Tibial artery (tissue), 4 donors: Measurements from ENCODE around the gene CSRP1.

Experiments used
- DNase-seq, 2 donors: peaks; one replicate each; pipeline ENCODE4 v3.0.0-alpha.2; 2019
- H3K27ac ChIP-seq, 2 donors: fragments of 200-600 bp; sonication (generic) in 1 of 2; 1 replicate in 1 of 2; 2 replicates in 1 of 2; pipeline ENCODE4 v1.5.1; 2018 to 2019; ENCODE audit warnings: mild to moderate bottlenecking in 1 of 2
- H3K27me3 ChIP-seq, 2 donors: fragments of 200-600 bp; sonication (generic) in 1 of 2; one replicate each; pipeline versions ENCODE4 v1.5.1 to v1.6.0; 2016 to 2019
- H3K36me3 ChIP-seq, 3 donors: fragments of 200-600 bp; sonication (generic) in 2 of 3; one replicate each; pipeline ENCODE4 v1.5.1; 2016 to 2019; ENCODE audit warnings: mild to moderate bottlenecking in 2 of 3
- H3K4me1 ChIP-seq, 4 donors: fragments of 200-600 bp; sonication (generic) in 2 of 4; 1 replicate in 3 of 4; 2 replicates in 1 of 4; pipeline ENCODE4 v1.5.1; 2016 to 2019
- H3K4me3 ChIP-seq, 2 donors: fragments of 200-600 bp; sonication (generic) in 1 of 2; 1 replicate in 1 of 2; 2 replicates in 1 of 2; pipeline ENCODE4 v1.5.1; 2018 to 2019; ENCODE audit warnings: mild to moderate bottlenecking in 2 of 2
- H3K9me3 ChIP-seq, 3 donors: fragments of 200-600 bp; sonication (generic) in 1 of 3; one replicate each; pipeline ENCODE4 v1.5.1; 2016 to 2019
- intact Hi-C: fragments of 100-400 bp; cut with DNase I; formaldehyde crosslinking; loops from one replicate; pipeline ENCODE4 v1.15.0; 2023; ENCODE audit warnings: low total_unique reads
- TF ChIP-seq, protein P1 (sequence below), 2 experiments: fragments of 200-600 bp in 1 of 2; fragments of 450-650 bp in 1 of 2; IDR thresholded peaks; one replicate each; pipeline ENCODE4 v1.5.1; 2017 to 2019; ENCODE audit warnings: antibody characterized with exemption in 2 of 2, mild to moderate bottlenecking in 1 of 2, moderate library complexity in 1 of 2

The CSRP1 gene

DNA sequence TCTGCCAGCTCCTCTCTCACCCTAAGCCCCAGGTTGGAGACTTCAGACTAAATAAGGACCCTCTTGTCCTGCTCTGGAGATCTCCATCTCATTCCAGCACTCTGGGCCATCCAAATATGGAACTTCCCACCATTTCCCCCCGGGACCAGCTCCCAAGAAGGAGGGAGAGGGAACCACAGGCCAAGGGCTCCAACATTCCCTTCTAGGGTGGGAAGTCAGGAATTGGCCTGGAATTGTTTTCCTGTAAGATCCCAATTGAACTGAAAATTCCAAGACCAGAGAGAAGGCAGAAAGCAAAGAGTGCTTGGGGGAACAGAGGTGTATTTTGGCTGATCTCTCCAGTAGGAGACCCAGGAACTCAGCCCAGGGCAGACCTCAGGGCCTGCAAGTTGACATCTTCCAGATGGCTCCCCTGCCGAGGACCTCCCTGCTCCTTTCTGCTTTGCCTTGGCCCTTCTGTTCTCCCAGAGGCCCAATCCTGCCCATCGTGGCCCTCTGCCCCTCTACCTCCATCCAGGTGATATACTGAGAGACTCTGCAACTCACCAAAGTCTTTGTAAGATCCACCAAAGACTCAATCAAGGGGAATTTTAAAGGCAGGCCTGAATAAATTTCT is 14.9 kb downstream of the CSRP1 start:
- Histone ChIP-seq H3K36me3 (peaks cover 66 to 80% (median 76%) of the 10 kb centered on the region in 3 donors), H3K27ac (peak overlapping the region; percentile 93 to 97), H3K9me3 (no peaks in the 10 kb centered on the region), H3K4me1 (peaks cover 8 to 100% (median 96%) of the 10 kb centered on the region in 4 donors), H3K4me3 (no peak overlapping the region), H3K27me3 (no peaks in the 10 kb centered on the region)
- DNase-seq = no peak
- intact Hi-C loops = no loop called here
- TF ChIP-seq, protein P1, sequence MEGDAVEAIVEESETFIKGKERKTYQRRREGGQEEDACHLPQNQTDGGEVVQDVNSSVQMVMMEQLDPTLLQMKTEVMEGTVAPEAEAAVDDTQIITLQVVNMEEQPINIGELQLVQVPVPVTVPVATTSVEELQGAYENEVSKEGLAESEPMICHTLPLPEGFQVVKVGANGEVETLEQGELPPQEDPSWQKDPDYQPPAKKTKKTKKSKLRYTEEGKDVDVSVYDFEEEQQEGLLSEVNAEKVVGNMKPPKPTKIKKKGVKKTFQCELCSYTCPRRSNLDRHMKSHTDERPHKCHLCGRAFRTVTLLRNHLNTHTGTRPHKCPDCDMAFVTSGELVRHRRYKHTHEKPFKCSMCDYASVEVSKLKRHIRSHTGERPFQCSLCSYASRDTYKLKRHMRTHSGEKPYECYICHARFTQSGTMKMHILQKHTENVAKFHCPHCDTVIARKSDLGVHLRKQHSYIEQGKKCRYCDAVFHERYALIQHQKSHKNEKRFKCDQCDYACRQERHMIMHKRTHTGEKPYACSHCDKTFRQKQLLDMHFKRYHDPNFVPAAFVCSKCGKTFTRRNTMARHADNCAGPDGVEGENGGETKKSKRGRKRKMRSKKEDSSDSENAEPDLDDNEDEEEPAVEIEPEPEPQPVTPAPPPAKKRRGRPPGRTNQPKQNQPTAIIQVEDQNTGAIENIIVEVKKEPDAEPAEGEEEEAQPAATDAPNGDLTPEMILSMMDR (IDR thresholded peaks at IDR 0.05) = no peak

DNA sequence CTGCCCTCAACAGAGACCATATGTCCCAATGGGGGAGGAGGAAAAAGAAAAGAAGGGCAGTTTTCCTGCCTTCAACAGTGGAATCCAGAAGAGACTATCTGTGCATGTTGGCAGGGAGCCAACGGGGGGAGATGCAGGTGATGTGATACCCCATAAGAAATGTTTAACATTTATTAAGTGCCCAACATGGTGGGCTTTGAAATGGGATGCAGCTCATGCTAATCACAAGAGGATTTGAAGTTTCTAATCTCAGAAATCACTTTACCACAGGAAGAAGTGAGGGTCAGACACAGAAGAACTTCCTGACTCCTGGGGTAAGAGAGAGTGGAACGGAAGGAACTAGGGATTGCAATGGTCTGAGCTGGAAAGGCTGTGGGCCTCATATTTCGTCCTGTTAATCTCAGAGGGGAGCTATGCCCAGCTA is 16.2 kb downstream of the CSRP1 start:
- H3K27ac ChIP-seq = peak overlapping the region; percentile 93 to 97

DNA sequence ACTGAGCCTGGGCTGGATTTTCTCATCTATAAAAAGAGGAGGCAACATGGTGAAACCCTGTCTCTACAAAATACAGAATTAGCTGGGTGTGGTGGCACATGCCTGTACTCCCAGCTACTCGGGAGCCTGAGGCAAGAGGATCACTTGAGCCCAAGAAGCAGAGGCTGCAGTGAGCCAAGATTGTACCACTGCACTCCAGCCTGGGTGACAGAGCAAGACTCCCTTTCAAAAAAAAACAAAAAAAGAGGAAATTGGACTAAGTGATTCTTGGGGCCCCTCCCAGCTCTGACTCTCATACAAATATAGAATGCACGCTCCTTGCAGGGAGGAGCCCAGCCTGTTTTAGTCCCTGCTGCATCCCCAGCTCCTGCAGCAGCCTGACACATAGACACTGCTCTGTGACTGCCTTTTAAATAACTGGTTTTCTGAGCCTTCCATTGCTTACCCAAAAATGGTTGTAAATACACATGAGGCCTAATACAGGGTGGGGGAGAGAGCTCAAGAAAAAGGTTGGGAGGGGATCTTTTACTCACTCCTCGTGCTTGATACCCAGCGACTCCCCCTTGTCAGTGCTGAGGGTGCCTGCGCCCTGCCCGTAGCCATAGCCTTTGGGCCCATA is 17.2 kb downstream of the CSRP1 start:
- no peak for DNase-seq
- intact Hi-C loops = no loop called here
- no peak overlapping the region for H3K4me3 ChIP-seq
- H3K4me1 ChIP-seq = peaks cover 8 to 97% (median 93%) of the 10 kb centered on the region in 4 donors
- no peaks in the 10 kb centered on the region for H3K27me3 ChIP-seq
- peak overlapping the region; percentile 93 to 97 for H3K27ac ChIP-seq
- peaks cover 77 to 93% (median 88%) of the 10 kb centered on the region in 3 donors for H3K36me3 ChIP-seq
- TF ChIP-seq, protein P1 (IDR thresholded peaks at IDR 0.05) = no peak
- H3K9me3 ChIP-seq = no peaks in the 10 kb centered on the region

More for the DNA sequence above, 16.2 kb downstream of the CSRP1 start:
- TF ChIP-seq, protein P1 (IDR thresholded peaks at IDR 0.05) = no peak
- H3K4me3 ChIP-seq = no peak overlapping the region
- no peaks in the 10 kb centered on the region for H3K9me3 ChIP-seq
- peaks cover 77 to 93% (median 88%) of the 10 kb centered on the region in 3 donors for H3K36me3 ChIP-seq
- intact Hi-C loops = no loop called here
- DNase-seq = no peak
- H3K4me1 ChIP-seq = peaks cover 8 to 100% (median 98%) of the 10 kb centered on the region in 4 donors
- no peaks in the 10 kb centered on the region for H3K27me3 ChIP-seq

DNA sequence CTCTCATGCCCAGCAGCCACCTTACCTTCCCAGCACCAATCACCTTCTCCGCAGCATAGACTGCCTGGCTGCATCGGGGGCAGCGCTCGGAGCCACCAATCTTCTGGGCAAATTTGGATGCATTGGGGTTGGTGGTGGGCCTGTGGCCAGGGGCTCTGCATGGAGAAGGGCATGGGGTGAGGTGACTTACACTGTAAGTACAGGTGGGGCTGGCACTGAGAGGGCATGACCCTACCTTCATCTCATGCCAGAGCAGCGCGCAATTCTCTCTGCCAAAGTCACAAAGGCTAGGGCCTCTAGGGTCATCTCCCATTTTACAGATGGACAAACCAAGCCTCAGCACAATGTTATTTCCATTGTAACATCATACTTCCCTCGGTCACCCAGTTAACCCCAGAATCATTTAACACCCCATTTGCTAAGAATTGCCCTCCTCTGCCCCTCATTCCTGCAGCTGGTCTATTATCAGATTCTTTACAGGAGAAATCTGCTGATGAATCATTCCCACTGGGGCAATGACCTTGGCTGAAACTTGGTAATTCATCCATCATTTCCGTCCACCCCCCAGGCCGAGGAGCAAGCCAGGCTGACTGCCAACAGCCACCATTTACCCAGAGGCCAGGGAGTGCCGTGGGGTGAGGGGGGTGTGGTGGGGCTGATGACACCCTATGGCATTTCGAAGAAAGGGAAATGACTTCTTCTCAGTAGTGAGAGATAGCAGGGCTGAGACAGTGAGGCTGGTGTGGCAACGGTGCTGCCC is 17.9 kb downstream of the CSRP1 start:
- Histone ChIP-seq H3K4me3 (no peak overlapping the region), H3K27ac (peak overlapping the region; percentile 93 to 97), H3K9me3 (no peaks in the 10 kb centered on the region), H3K4me1 (peaks cover 2 to 90% (median 86%) of the 10 kb centered on the region in 4 donors), H3K36me3 (peaks cover 77 to 93% (median 88%) of the 10 kb centered on the region in 3 donors), H3K27me3 (no peaks in the 10 kb centered on the region)
- intact Hi-C loops = no loop called here
- peak; percentile 83 to 85 for DNase-seq
- TF ChIP-seq, protein P1 (IDR thresholded peaks at IDR 0.05) = no peak

DNA sequence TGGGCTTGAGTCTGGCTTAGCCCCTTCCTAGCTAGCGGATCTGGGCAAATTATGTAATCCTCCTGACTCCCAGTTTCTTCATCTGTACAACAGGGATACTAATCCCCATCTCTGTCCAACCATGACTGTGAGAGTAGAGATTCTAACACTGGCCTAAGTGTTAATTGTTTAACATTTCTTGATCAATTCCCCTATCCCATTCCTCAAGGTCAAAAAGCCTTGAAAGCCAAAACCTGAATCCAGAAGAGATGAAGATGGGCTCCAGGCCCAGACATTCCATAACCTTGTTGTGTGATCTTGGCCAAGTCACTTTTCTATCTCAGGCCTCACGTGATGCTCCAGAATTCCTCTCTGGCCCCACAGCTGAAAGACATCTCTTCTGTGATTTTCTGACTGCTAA is 19.2 kb downstream of the CSRP1 start:
- H3K4me1 ChIP-seq = peaks cover 0 to 79% (median 74%) of the 10 kb centered on the region in 4 donors
- H3K27ac ChIP-seq = peak overlapping the region; percentile 93 to 97
- intact Hi-C loops = no loop called here
- H3K27me3 ChIP-seq = no peaks in the 10 kb centered on the region
- H3K36me3 ChIP-seq = peaks cover 74 to 88% (median 84%) of the 10 kb centered on the region in 3 donors
- no peak overlapping the region for H3K4me3 ChIP-seq
- TF ChIP-seq, protein P1 (IDR thresholded peaks at IDR 0.05) = no peak
- no peaks in the 10 kb centered on the region for H3K9me3 ChIP-seq
- no peak for DNase-seq
